ENCODE results near the gene PCYOX1L.

Gene PCYOX1L

GRCh38 chr5:149371296-149371962, 13.6 kb downstream of the PCYOX1L start:
- DNase-seq = no peak

DNA sequence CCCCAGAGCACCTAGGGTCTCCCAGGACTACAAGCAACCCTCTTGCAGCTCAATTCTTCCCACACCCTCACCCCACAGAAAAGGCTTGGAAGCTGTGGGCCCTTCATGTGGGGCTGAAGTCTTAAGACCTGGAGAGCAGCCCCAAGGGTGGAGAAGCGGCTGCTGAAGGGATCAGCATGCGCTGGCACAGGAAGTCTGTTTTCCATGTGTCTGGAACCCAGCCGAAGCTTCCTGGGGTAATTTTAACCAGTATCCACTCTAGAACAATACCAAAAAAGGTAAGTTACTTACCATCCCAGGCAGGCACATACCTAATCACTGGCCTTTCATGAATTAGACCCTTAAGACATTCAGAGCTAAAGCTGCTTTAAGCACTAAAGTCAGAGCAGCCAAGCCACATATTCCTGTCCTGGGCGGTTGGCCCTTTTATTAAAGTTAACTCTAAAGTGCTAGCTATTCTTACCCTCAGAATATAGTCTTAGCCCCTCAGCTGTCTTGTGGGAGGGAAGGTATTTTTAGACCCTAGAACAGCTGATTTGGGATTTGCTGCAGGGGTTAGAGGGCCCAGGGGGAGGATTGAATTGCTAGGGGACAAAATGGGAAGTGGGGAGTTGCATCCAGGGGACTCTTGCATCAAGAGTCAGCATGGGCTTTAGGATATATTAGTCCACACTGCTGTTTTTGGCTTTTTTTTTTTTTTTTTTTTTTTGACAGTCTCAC, 14.4 kb downstream of the PCYOX1L start:
- no peak for DNase-seq

- DNase-seq = no peak
Measured at GRCh38 chr5:149372932-149373331, 15.1 kb downstream of the PCYOX1L start.

GRCh38 chr5:149374303-149374702, 16.5 kb downstream of the PCYOX1L start:
- DNase-seq = no peak

- DNase-seq = no peak
Measured at GRCh38 chr5:149374801-149375200, 17.0 kb downstream of the PCYOX1L start.

DNA sequence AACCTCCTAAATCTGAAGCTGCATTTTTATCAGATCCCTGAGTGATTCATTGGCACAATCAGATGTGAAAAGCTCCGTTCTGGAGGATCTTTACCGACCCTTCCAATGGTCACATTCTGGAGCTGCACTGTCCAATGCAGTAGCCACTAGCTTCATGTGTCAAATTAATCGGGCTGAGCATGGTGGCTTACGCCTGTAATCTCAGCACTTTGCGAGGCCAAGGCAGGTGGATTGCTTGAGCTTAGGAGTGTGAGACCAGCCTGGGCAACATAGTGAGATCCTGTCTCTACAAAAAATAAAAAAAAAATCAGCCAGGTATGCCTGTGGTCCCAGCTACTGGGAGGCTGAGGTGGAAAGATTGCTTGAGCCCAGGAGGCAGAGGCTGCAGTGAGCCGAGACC, 17.6 kb downstream of the PCYOX1L start:
- no peak for DNase-seq

- DNase-seq = no peak
Measured at GRCh38 chr5:149376104-149376503, 18.3 kb downstream of the PCYOX1L start.

GRCh38 chr5:149376711-149377447, 19.0 kb downstream of the PCYOX1L start:
- DNase-seq = no peak

- DNase-seq = no peak
Measured at GRCh38 chr5:149378241-149378820, 20.5 kb downstream of the PCYOX1L start.

- no peak for DNase-seq
Measured at GRCh38 chr5:149379177-149379761, 21.4 kb downstream of the PCYOX1L start, which contains the start of gene IL17B. Gene IL17B (minus strand): TSS chr5:149379292. CDS start chr5:149379225, 67 bp downstream.

DNA sequence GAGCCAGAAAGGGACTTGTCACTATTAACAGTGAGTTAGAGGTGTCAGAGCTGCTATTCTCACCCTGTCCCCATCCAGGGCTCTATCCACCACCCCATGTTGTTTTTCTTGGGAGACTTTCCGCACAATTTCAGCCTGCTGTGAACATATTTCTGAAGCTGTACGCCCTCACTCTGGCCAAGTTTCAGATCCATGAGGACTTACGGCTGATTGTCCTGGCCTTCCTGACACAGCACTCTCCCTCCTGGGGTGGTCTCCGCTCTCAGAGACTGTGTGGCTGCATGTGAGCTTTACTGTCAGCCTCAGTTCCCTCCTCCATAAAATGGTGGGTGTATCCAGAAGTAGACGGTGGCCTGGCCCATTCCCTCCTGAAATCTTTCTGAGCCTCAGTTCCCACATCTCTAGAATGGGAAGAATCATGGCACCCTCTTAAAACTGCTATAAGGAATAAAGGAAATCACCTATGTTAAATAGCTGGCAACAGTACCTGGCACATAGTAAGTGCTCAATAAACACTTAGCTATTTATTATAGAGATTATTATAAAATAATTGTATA, 22.1 kb downstream of the PCYOX1L start:
- no peak for DNase-seq

DNA sequence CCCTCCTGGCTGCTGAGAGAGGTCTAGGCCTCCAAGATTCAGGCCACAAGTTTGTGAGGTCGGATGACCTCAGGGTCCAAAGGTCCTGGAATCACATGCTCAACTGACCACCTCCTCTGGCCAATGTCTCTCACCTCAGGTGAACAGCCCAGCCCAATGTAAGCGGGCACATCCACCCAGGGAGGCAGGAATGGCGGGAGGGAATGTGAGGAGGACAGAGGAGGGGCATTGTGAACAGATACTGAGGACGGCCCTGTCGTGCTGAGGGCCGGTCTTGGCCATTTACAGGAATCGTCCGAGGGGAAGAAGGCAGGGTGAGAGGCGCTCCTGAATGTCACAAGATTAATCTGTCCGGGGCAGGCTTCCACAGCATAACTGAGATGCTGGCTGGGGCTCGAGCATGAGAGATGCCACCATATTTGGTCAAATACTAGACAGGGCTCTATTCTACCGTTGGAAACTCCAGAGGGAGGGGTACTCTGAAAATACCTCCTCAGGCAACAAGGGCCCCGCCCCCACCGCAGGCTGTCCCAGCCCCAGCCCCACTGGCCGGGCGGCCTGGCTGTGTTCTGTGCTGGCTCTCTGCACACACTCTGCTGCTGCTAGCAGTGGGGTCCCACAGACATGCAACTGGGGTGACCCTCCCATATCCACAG, 22.7 kb downstream of the PCYOX1L start:
- DNase-seq = no peak

GRCh38 chr5:149381261-149381985, 23.6 kb downstream of the PCYOX1L start:
- no peak for DNase-seq

- DNase-seq = peak; percentile 19
Measured at GRCh38 chr5:149381986-149382338, 24.1 kb downstream of the PCYOX1L start.

GRCh38 chr5:149382517-149383220, 24.8 kb downstream of the PCYOX1L start:
- DNase-seq = no peak

DNA sequence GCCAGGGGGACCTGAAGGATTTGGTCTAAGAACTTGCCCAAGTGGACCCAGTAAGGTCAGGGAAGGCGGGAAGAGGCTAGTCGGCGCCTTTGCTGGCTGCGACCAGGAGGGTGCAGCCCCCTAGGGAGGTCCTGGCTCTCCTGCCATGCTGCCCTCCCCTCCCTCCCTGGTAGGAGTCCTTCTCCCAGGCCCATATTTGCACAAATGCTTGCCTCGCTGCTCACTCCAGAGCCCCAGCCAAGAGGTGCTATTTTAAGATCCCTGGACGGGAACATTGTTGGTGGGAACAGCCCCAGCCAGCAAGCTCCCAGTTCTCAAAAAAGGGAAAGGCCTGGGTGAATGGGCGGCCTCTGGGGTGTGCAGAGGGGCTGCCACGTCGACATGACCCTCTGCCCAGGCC, 25.6 kb downstream of the PCYOX1L start:
- no peak for DNase-seq

GRCh38 chr5:149386166-149386565, 28.3 kb downstream of the PCYOX1L start:
- no peak for DNase-seq

GRCh38 chr5:149387081-149387631, 29.3 kb downstream of the PCYOX1L start:
- DNase-seq = no peak

- DNase-seq = no peak
Measured at GRCh38 chr5:149387982-149388381, 30.1 kb downstream of the PCYOX1L start.

GRCh38 chr5:149388498-149389190, 30.8 kb downstream of the PCYOX1L start:
- no peak for DNase-seq
